HCT116 (cell line): ENCODE measurements around the gene MME.

Experiments used
- CTCF ChIP-seq, 3 experiments: fragments of 200-600 bp in 1 of 3; sonication (generic) in 1 of 3; IDR thresholded peaks in 2 of 3; conservative IDR thresholded peaks in 1 of 3; 2 replicates each; pipeline ENCODE4 v1.5.1; 2012 to 2017; ENCODE audit warnings: low read depth in 2 of 3, low read length in 2 of 3, antibody characterized with exemption in 1 of 3, borderline replicate concordance in 1 of 3, control low read depth in 1 of 3, mild to moderate bottlenecking in 1 of 3, mixed read lengths in 1 of 3, mixed run types in 1 of 3, moderate library complexity in 1 of 3; ENCODE audit not compliant: insufficient read depth in 1 of 3
- EGR1 ChIP-seq: IDR thresholded peaks from 2 replicates; pipeline ENCODE4 v1.6.1; 2012; ENCODE audit warnings: low read depth
- EZH2 ChIP-seq: fragments of 200-600 bp; sonication (generic); IDR thresholded peaks from 2 replicates; pipeline ENCODE4 v1.6.1; 2017; ENCODE audit warnings: antibody characterized with exemption, mixed run types
- EZH2phosphoT487 ChIP-seq: fragments of 200-600 bp; IDR thresholded peaks from 2 replicates; pipeline ENCODE4 v1.6.1; 2018; ENCODE audit warnings: antibody characterized with exemption, borderline replicate concordance
- JUND ChIP-seq: IDR thresholded peaks from 2 replicates; pipeline ENCODE4 v1.6.1; 2012
- MAX ChIP-seq: IDR thresholded peaks from 2 replicates; pipeline ENCODE4 v1.6.1; 2012
- POLR2A ChIP-seq: IDR thresholded peaks from 2 replicates; pipeline ENCODE4 v1.7.0; 2011; ENCODE audit warnings: borderline replicate concordance; ENCODE audit not compliant: insufficient read depth, insufficient read length; ENCODE audit errors: extremely low read depth
- RAD21 ChIP-seq: IDR thresholded peaks from 2 replicates; pipeline ENCODE4 v1.6.1; 2012; ENCODE audit warnings: low read depth, mild to moderate bottlenecking
- REST ChIP-seq: IDR thresholded peaks from 2 replicates; pipeline ENCODE4 v1.6.1; 2012; ENCODE audit warnings: low read depth
- SIN3A ChIP-seq: IDR thresholded peaks from 2 replicates; pipeline ENCODE4 v1.6.1; 2012; ENCODE audit warnings: low read depth
- YY1 ChIP-seq: IDR thresholded peaks from 2 replicates; pipeline ENCODE4 v1.6.1; 2011; ENCODE audit warnings: low read length, low read depth, moderate library complexity, mild to moderate bottlenecking; ENCODE audit not compliant: insufficient replicate concordance; ENCODE audit errors: extremely low read depth
- ZFX ChIP-seq: fragments of 450-650 bp; IDR thresholded peaks from 2 replicates; pipeline ENCODE4 v1.6.1; 2017

GRCh38 chr3:155049959-155050358 is 30.2 kb upstream of the MME start:
- TF ChIP-seq REST (no peak), JUND (no peak), MAX (no peak), CTCF (IDR thresholded peaks at IDR 0.05 in 2 of 3, conservative IDR thresholded peaks at IDR 0.05 in 1 of 3; ENCODE audit: borderline replicate concordance in 1 of 3, insufficient read depth in 1 of 3, low read depth in 2 of 3, low read length in 2 of 3) (no peak), EZH2phosphoT487 (no peak), EZH2 (no peak), POLR2A (no peak), YY1 (no peak), RAD21 (no peak), ZFX (no peak), EGR1 (no peak), SIN3A (no peak)
